ENCODE results near the gene TRHDE. TPM values are rescaled to one million over a fixed set of nuclear protein-coding genes. Genes with fewer than 3 reads are reported as not detected.

The TRHDE gene
- total RNA-seq, 1 experiment from 2014 or later: not detected

- DNase-seq (ENCODE audit: unreplicated experiment): no peak
- TF ChIP-seq CTCF (IDR thresholded peaks at IDR 0.05; ENCODE audit: unreplicated experiment): no peak
- ChIA-PET CTCF (interaction anchor here (0.9 to 1.2 kb wide), 2 partner anchors 16 to 307 kb away, joined by 3 read pairs; no protein-coding TSS in a partner anchor), POLR2A (no interaction called here)
- Mint-ChIP-seq H3K4me1 (ENCODE audit: insufficient read depth, unreplicated experiment) (peaks cover 6% of the 10 kb centered on the region), H3K36me3 (ENCODE audit: insufficient read depth, unreplicated experiment) (no peaks in the 10 kb centered on the region), H3K4me3 (ENCODE audit: unreplicated experiment) (no peak overlapping the region), H3K27me3 (ENCODE audit: insufficient read depth, unreplicated experiment) (no peaks in the 10 kb centered on the region), H3K9me3 (ENCODE audit: unreplicated experiment) (no peaks in the 10 kb centered on the region), H3K27ac (ENCODE audit: low read depth, unreplicated experiment) (no peak overlapping the region)
- intact Hi-C loops (cut with micrococcal nuclease): no loop called here
- no TSS peak for BruUV-seq (replicated peaks)
Observed at GRCh38 chr12:72323881-72324280, 51.7 kb downstream of the TRHDE start.

GRCh38 chr12:72330301-72330700, 58.1 kb downstream of the TRHDE start:
- BruUV-seq (replicated peaks): no TSS peak
- intact Hi-C loops (cut with micrococcal nuclease): no loop called here
- TF ChIP-seq CTCF (IDR thresholded peaks at IDR 0.05; ENCODE audit: unreplicated experiment): no peak
- H3K9me3 Mint-ChIP-seq (ENCODE audit: unreplicated experiment): no peaks in the 10 kb centered on the region
- H3K27ac Mint-ChIP-seq (ENCODE audit: low read depth, unreplicated experiment): no peak overlapping the region
- H3K27me3 Mint-ChIP-seq (ENCODE audit: insufficient read depth, unreplicated experiment): no peaks in the 10 kb centered on the region
- H3K4me3 Mint-ChIP-seq (ENCODE audit: unreplicated experiment): no peak overlapping the region
- ChIA-PET POLR2A (no interaction called here), CTCF (interaction anchor here (1.1 to 2.5 kb wide), 2 partner anchors 15 to 313 kb away, joined by 4 to 11 read pairs; no protein-coding TSS in a partner anchor)
- DNase-seq (ENCODE audit: unreplicated experiment): no peak
- no peaks in the 10 kb centered on the region for H3K4me1 Mint-ChIP-seq (ENCODE audit: insufficient read depth, unreplicated experiment)
- H3K36me3 Mint-ChIP-seq (ENCODE audit: insufficient read depth, unreplicated experiment): no peaks in the 10 kb centered on the region

DNA sequence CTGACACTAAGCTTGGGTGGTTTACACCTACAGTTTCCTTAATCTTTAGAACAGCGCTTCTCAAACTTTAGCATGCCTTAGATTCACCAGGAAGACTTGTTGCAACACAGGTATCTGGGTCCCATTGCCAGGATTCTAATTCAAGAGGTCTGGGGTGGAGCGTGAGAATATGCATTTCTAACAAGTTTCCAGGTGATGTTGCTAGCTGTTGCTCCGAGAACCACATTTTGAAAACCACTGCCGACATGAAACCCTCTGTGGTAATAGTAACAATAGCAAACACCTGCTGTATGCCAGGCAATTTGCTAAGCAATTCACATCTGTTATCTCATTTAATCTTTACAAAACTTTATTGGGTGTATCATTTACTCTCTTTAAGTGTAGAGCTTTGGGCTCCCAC, 58.6 kb downstream of the TRHDE start:
- CTCF ChIA-PET: interaction anchor here (1.1 to 2.5 kb wide), 2 partner anchors 14 to 314 kb away, joined by 4 to 11 read pairs; no protein-coding TSS in a partner anchor
- intact Hi-C loops (cut with micrococcal nuclease): no loop called here
- H3K9me3 Mint-ChIP-seq (ENCODE audit: unreplicated experiment): no peaks in the 10 kb centered on the region
- TF ChIP-seq CTCF (IDR thresholded peaks at IDR 0.05; ENCODE audit: unreplicated experiment): no peak
- no peak for DNase-seq (ENCODE audit: unreplicated experiment)
- no peak overlapping the region for H3K4me3 Mint-ChIP-seq (ENCODE audit: unreplicated experiment)
- POLR2A ChIA-PET: no interaction called here
- H3K27me3 Mint-ChIP-seq (ENCODE audit: insufficient read depth, unreplicated experiment): no peaks in the 10 kb centered on the region
- H3K4me1 Mint-ChIP-seq (ENCODE audit: insufficient read depth, unreplicated experiment): no peaks in the 10 kb centered on the region
- no peaks in the 10 kb centered on the region for H3K36me3 Mint-ChIP-seq (ENCODE audit: insufficient read depth, unreplicated experiment)
- no TSS peak for BruUV-seq (replicated peaks)
- H3K27ac Mint-ChIP-seq (ENCODE audit: low read depth, unreplicated experiment): no peak overlapping the region

GRCh38 chr12:72337382-72337781, 65.2 kb downstream of the TRHDE start:
- no TSS peak for BruUV-seq (replicated peaks)
- H3K36me3 Mint-ChIP-seq (ENCODE audit: insufficient read depth, unreplicated experiment): no peaks in the 10 kb centered on the region
- H3K27me3 Mint-ChIP-seq (ENCODE audit: insufficient read depth, unreplicated experiment): no peaks in the 10 kb centered on the region
- DNase-seq (ENCODE audit: unreplicated experiment): no peak
- intact Hi-C loops (cut with micrococcal nuclease): no loop called here
- POLR2A ChIA-PET: no interaction called here
- no peaks in the 10 kb centered on the region for H3K9me3 Mint-ChIP-seq (ENCODE audit: unreplicated experiment)
- no peak overlapping the region for H3K27ac Mint-ChIP-seq (ENCODE audit: low read depth, unreplicated experiment)
- no peak overlapping the region for H3K4me3 Mint-ChIP-seq (ENCODE audit: unreplicated experiment)
- no peaks in the 10 kb centered on the region for H3K4me1 Mint-ChIP-seq (ENCODE audit: insufficient read depth, unreplicated experiment)
- CTCF ChIA-PET: interaction anchor here (0.6 to 1.2 kb wide), 2 partner anchors 9 to 11 kb away, joined by 5 to 7 read pairs; no protein-coding TSS in a partner anchor
- TF ChIP-seq CTCF (IDR thresholded peaks at IDR 0.05; ENCODE audit: unreplicated experiment): no peak

Measured in MCF 10A (cell line).